Measurements from ENCODE around the gene SHMT2.
A peak's percentile ranks its signal among the peaks of the same experiment; 100 is the strongest.

Gene SHMT2

GRCh38 chr12:57222286-57223190 lies 7.0 kb upstream of the SHMT2 start:
- H3K4me3 ChIP-seq (ENCODE audit: low read length): no peak overlapping the region
- no peak for DNase-seq (ENCODE audit: low read depth, low spot score)

- H3K4me3 ChIP-seq (ENCODE audit: low read length): no peak overlapping the region
- no peak for DNase-seq (ENCODE audit: low read depth, low spot score)
Observed at GRCh38 chr12:57223191-57224165, 6.0 kb upstream of the SHMT2 start.

GRCh38 chr12:57224278-57224972 lies 5.1 kb upstream of the SHMT2 start:
- DNase-seq (ENCODE audit: low read depth, low spot score): no peak
- no peak overlapping the region for H3K4me3 ChIP-seq (ENCODE audit: low read length)

GRCh38 chr12:57224973-57225679 lies 4.4 kb upstream of the SHMT2 start:
- H3K4me3 ChIP-seq (ENCODE audit: low read length): no peak overlapping the region
- DNase-seq (ENCODE audit: low read depth, low spot score): peak; percentile 91

- no peak for DNase-seq (ENCODE audit: low read depth, low spot score)
- H3K4me3 ChIP-seq (ENCODE audit: low read length): no peak overlapping the region
Observed at GRCh38 chr12:57225680-57226210, 3.8 kb upstream of the SHMT2 start.

- H3K4me3 ChIP-seq (ENCODE audit: low read length): no peak overlapping the region
- DNase-seq (ENCODE audit: low read depth, low spot score): no peak
Observed at GRCh38 chr12:57226588-57227314, 2.8 kb upstream of the SHMT2 start.

GRCh38 chr12:57227315-57228115 lies 2.0 kb upstream of the SHMT2 start:
- H3K4me3 ChIP-seq (ENCODE audit: low read length): no peak overlapping the region

GRCh38 chr12:57229046-57229633 lies 371 bp upstream of the SHMT2 start:
- H3K4me3 ChIP-seq (ENCODE audit: low read length): peak overlapping the region; percentile 80
- DNase-seq (ENCODE audit: low read depth, low spot score): peak; percentile 77

More at GRCh38 chr12:57227315-57228115, 2.0 kb upstream of the SHMT2 start:
- no peak for DNase-seq (ENCODE audit: low read depth, low spot score)

GRCh38 chr12:57230381-57231155 lies 1.1 kb downstream of the SHMT2 start:
- no peak for DNase-seq (ENCODE audit: low read depth, low spot score)

GRCh38 chr12:57231276-57232021 lies 1.9 kb downstream of the SHMT2 start:
- peak overlapping the region; percentile 80; the same call in 1 of the 2 replicates for H3K4me3 ChIP-seq (ENCODE audit: low read length)
- no peak for DNase-seq (ENCODE audit: low read depth, low spot score)

More at GRCh38 chr12:57230381-57231155, 1.1 kb downstream of the SHMT2 start:
- H3K4me3 ChIP-seq (ENCODE audit: low read length): peak overlapping the region; percentile 80

- DNase-seq (ENCODE audit: low read depth, low spot score): no peak
- no peak overlapping the region for H3K4me3 ChIP-seq (ENCODE audit: low read length)
Observed at GRCh38 chr12:57232156-57232756, 2.7 kb downstream of the SHMT2 start.

- no peak overlapping the region for H3K4me3 ChIP-seq (ENCODE audit: low read length)
- DNase-seq (ENCODE audit: low read depth, low spot score): no peak
Observed at GRCh38 chr12:57233357-57234232, 4.1 kb downstream of the SHMT2 start.

GRCh38 chr12:57234233-57234570 lies 4.7 kb downstream of the SHMT2 start:
- no peak overlapping the region for H3K4me3 ChIP-seq (ENCODE audit: low read length)
- no peak for DNase-seq (ENCODE audit: low read depth, low spot score)

- DNase-seq (ENCODE audit: low read depth, low spot score): no peak
- H3K4me3 ChIP-seq (ENCODE audit: low read length): no peak overlapping the region
Observed at GRCh38 chr12:57234571-57235016, 5.1 kb downstream of the SHMT2 start.

Data from Jurkat, Clone E6-1 (cell line).